MM.1S (cell line): Measurements from ENCODE around the gene CDH4.

ENCODE experiments used
- EZH2 ChIP-seq: fragments of 300-600 bp; sonication (generic); optimal IDR thresholded peaks from 2 replicates; pipeline ENCODE3; 2017; ENCODE audit warnings: low read depth, mild to moderate bottlenecking, antibody characterized with exemption, low read length, mixed read lengths
- EZH2phosphoT487 ChIP-seq: fragments of 300-600 bp; sonication (generic); IDR thresholded peaks from 2 replicates; pipeline ENCODE4 v1.6.1; 2018; ENCODE audit warnings: antibody characterized with exemption, low read length
- TF ChIP-seq, protein P1 (sequence below): fragments of 300-600 bp; sonication (generic); IDR thresholded peaks from 2 replicates; pipeline ENCODE4 v1.5.1; 2016; ENCODE audit warnings: antibody characterized with exemption, low read length, mixed read lengths

DNA sequence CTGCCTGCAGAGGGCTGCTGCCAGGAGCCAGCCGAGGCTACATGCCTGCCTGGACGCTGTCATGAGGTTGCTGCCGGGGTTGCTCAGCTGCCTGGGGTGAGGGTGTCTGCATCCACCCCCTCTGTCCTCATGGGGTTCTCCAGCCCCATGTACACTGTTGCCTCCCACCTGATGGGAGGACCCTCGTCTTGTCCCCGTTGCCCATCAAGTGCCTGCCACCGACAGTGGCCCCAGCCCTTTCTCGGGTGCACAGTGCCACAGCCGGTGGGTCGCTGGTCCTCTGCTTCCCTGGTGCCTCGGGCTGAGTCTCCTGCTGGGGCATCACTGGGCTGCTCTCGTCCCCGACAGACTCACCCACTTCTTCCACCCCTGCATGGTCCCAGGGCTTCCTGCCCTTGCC is 313.7 kb downstream of the CDH4 start:
- TF ChIP-seq, protein P1, sequence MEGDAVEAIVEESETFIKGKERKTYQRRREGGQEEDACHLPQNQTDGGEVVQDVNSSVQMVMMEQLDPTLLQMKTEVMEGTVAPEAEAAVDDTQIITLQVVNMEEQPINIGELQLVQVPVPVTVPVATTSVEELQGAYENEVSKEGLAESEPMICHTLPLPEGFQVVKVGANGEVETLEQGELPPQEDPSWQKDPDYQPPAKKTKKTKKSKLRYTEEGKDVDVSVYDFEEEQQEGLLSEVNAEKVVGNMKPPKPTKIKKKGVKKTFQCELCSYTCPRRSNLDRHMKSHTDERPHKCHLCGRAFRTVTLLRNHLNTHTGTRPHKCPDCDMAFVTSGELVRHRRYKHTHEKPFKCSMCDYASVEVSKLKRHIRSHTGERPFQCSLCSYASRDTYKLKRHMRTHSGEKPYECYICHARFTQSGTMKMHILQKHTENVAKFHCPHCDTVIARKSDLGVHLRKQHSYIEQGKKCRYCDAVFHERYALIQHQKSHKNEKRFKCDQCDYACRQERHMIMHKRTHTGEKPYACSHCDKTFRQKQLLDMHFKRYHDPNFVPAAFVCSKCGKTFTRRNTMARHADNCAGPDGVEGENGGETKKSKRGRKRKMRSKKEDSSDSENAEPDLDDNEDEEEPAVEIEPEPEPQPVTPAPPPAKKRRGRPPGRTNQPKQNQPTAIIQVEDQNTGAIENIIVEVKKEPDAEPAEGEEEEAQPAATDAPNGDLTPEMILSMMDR, result no peak
- TF ChIP-seq EZH2 (no peak), EZH2phosphoT487 (no peak)
